Brain microvascular endothelial cell (primary cell): ENCODE measurements around the gene ZNF804A.

ENCODE experiments used
- DNase-seq: peaks from one replicate; pipeline ENCODE4 v3.0.0-alpha.2; 2020
- H3K27ac ChIP-seq: fragments of 250-450 bp; sonication (Bioruptor Pico); 2 replicates; pipeline ENCODE4 v1.5.1; 2020; ENCODE audit warnings: mild to moderate bottlenecking, moderate library complexity
- H3K27me3 ChIP-seq: fragments of 250-450 bp; sonication (Bioruptor Pico); replicated peaks from 2 replicates; pipeline ENCODE4 v1.5.1; 2020; ENCODE audit warnings: mild to moderate bottlenecking
- H3K36me3 ChIP-seq: fragments of 250-450 bp; sonication (Bioruptor Pico); replicated peaks from 2 replicates; pipeline ENCODE4 v1.5.1; 2020; ENCODE audit warnings: mild to moderate bottlenecking
- H3K4me3 ChIP-seq: 2 replicates; pipeline ENCODE4 v1.5.1; 2011; ENCODE audit warnings: low read depth, mild to moderate bottlenecking, control low read depth, low read length, moderate library complexity
- CTCF ChIP-seq: IDR thresholded peaks from 2 replicates; pipeline ENCODE4 v1.5.1; 2011; ENCODE audit warnings: low read depth, mild to moderate bottlenecking, moderate library complexity, low read length, control low read depth, inconsistent platforms; ENCODE audit errors: missing control alignments
- in situ Hi-C: cut with HindIII; loops from 2 replicates; pipeline ENCODE4 v1.10.0; 2017; ENCODE audit warnings: low sequenced_read_pairs, low pct_ligation_motif_present

Gene ZNF804A

GRCh38 chr2:184890311-184890710, 292.0 kb downstream of the ZNF804A start:
- H3K36me3 ChIP-seq, result no peaks in the 10 kb centered on the region
- no peaks in the 10 kb centered on the region for H3K27me3 ChIP-seq
- no peak for TF ChIP-seq CTCF
- no peak for DNase-seq
- H3K4me3 ChIP-seq, result no peak overlapping the region
- in situ Hi-C loops, result no loop called here
- H3K27ac ChIP-seq, result no peak overlapping the region

DNA sequence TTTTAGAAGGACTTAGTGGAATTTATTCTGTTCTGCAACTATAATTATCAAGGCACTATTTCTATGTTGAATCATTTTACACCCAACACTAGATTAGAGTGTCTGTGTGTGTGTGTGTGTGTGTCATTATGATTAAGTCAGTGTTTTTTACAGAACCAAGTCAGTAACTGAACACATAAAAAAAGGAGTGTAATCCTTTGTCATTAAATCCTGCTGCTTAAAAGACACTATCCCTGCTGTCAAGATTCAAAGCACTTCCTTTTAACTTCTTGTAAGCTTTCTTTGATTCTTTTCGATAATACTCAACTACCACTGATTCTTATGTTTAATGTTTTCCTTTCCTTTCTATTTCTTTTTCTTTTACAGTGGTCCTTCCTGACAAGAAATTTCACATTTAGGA, 306.7 kb downstream of the ZNF804A start:
- Histone ChIP-seq H3K27me3 (no peaks in the 10 kb centered on the region), H3K36me3 (no peaks in the 10 kb centered on the region), H3K27ac (no peak overlapping the region), H3K4me3 (no peak overlapping the region)
- no peak for DNase-seq
- no peak for TF ChIP-seq CTCF
- in situ Hi-C loops, result no loop called here

GRCh38 chr2:184906160-184906559, 307.8 kb downstream of the ZNF804A start:
- no peak for TF ChIP-seq CTCF
- H3K27ac ChIP-seq, result no peak overlapping the region
- DNase-seq, result no peak
- H3K4me3 ChIP-seq, result no peak overlapping the region
- no peaks in the 10 kb centered on the region for H3K36me3 ChIP-seq
- in situ Hi-C loops, result no loop called here
- no peaks in the 10 kb centered on the region for H3K27me3 ChIP-seq

DNA sequence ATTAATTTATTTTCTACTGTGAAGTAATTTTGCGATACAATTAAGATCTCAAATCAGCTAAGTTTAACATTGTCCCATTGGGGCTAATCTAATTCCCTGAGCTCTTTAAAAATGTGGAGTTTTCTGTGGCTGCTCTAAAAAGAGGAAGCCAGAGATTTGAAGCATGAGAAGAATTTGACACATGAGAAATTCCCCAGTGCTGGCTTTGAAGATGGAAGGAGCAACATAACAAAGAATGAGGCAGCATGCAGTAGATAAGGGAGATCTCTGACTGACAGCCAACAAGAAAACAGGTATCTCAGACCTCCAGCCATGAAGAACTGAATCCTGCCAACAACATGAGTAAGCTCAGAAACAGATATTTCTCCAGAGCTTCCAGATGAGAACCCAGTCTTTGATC, 308.4 kb downstream of the ZNF804A start:
- no peak for TF ChIP-seq CTCF
- in situ Hi-C loops, result no loop called here
- Histone ChIP-seq H3K36me3 (no peaks in the 10 kb centered on the region), H3K27ac (no peak overlapping the region), H3K27me3 (no peaks in the 10 kb centered on the region), H3K4me3 (no peak overlapping the region)
- DNase-seq, result peak; percentile 43

- in situ Hi-C loops, result no loop called here
- TF ChIP-seq CTCF, result no peak
- no peak overlapping the region for H3K4me3 ChIP-seq
- no peaks in the 10 kb centered on the region for H3K27me3 ChIP-seq
- no peak overlapping the region for H3K27ac ChIP-seq
- no peaks in the 10 kb centered on the region for H3K36me3 ChIP-seq
- no peak for DNase-seq
These were observed 310.6 kb downstream of the ZNF804A start for GRCh38 chr2:184908966-184909365.

DNA sequence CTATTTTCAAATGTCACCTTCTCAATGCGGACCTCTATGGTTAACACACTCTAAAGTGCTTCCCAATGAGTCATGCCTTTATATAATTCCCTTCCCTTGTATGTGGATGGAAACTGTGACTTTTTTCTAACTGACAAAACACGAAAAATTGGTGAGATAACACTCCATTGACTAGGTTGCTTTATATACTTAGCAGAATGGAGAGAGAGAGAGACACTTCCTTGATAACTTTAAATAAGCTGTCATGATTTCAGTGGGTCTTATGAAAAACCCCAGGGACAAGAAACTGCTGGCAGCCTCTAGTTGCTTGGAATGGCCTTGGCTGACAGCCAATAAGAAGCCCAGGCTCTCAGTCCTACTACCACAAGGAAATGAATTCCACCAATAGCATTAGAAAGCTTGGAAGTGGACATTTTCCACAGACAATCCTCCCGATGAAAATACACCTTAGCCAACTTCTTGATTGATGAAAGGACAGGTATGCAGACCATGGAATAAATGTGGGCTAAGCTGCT, 322.2 kb downstream of the ZNF804A start:
- H3K36me3 ChIP-seq, result no peaks in the 10 kb centered on the region
- peak; percentile 24 for DNase-seq

More for the DNA sequence above, 322.2 kb downstream of the ZNF804A start:
- Histone ChIP-seq H3K27me3 (no peaks in the 10 kb centered on the region), H3K4me3 (no peak overlapping the region), H3K27ac (no peak overlapping the region)
- in situ Hi-C loops, result no loop called here
- no peak for TF ChIP-seq CTCF
